ENCODE results near the gene CD38.

Gene CD38

DNA sequence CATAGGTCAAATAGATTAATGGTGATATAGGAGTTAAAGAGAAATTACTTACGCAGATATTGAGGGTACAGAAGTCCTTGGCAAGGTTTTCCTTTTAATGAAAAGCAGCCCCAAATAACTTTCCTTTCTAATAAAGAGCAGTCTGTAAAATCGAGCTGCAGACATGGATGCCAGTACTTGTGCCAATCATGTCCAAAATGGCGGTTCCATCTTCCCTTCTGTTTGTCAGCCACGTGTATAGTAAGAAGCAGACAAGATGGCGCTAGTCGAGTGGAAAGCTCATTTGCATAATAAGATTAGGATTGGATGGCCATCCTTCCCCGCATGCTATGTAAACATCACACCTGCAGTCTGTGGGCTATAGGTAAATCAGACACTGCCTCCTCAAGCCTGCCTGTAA is 92.0 kb downstream of the CD38 start:
- DNase-seq, result no peak

DNA sequence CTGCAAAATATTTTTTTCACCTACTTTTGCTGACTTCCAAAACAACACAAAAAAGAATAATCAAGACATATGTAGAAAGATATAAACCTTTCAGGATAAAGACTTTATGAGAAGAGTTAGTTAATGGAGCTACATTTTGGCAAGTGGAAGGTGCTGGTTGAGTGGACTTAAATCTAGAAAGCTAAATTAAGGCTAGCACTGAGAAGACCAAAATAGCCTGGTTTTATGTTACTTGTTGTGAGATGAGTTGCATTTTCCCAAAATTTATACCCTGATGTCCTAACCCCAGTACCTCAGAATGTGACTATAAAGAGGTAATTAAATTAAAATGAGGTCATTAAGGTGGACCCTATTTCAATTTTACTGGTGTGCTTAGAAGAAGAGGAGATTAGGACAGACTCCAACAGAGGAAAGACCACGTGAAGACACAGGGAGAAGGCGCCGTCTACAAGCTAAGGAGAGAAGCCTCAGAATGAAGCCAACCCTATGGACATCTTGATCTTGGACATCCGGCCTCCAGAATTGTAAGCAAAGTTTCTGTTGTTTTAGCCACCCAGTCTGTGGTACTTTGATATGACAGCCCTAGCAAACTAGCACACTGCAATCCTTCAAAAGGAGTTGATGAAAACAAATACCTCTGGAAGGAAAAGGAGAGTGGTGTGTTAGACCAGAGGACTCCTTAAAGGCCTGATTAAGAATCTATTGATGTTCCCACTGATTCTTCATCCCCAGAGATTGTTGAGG is 93.0 kb downstream of the CD38 start:
- DNase-seq, result no peak

DNA sequence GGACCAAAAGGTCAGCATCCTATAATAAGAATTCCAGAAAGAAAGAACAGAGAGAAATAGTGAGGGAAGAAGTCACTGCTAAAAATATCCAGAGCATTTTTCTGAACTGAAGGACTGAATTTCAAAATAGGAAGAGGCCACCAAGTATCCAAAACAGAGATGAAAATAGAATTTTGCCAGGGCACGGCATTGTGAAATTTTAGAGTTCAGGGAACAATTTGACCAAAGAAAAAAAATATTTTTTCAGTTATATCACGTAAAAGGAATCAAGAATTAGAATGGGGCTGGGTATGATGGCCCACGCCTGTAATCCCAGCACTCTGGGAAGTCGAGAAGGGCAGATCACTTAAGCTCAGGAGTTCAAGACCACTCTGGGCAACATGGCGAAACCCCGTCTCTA is 95.0 kb downstream of the CD38 start:
- no peak for DNase-seq

DNA sequence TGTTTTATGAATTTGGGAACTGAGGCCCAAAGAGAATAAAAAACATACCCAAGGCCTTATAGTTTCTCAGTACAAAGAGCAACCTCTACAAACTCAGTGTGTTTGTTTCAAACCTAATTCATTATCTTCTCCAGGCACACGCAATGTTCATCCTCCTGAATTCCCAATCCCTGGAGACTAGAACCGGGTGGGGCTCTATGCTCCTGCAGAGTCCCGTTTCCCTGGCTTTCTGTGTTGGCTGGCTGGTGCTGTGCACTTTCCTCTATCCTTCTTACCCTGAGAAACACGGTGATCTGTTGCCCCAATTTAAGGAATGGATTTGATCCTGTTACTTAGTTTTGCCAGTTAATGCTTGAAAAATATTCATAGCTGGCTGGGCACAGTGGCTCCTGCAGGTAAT is 96.5 kb downstream of the CD38 start:
- DNase-seq, result no peak

DNA sequence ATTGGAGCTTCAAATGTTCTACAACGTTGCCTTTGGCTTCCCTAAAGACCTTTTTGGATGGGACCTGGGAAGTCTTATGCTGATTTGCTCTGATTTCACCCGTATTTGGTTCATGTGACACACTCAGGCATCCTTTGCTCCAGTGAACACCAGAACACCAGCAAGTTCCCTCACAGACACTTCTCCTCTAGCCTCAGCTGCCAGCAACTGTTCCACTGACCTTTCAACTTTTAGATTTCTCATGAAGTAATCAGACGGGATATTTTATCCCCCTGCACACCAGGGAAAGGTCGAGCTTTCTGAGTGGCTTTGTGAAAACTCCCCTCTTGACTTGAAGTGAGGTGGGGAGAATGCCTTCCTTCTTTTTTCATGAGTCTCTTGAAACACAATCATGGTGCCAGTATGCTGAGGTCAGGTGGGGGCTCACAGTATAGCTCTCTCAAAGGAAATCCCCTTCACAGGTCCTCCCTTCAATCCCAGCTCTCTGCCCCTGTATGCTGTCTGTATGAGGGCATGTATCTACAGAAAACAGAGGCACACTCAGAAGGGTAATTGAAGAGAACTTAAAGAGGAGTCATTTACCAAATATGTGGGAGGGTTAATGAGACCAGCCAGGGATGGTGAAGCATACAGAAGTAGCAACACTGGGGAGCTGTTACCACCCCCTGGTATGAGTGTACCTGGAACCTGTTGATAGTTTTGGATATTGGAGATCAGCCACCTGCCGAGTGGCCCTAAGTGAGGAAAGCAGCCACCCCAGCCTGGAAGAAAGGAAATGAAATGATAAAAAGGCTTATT is 97.7 kb downstream of the CD38 start:
- DNase-seq, result no peak

DNA sequence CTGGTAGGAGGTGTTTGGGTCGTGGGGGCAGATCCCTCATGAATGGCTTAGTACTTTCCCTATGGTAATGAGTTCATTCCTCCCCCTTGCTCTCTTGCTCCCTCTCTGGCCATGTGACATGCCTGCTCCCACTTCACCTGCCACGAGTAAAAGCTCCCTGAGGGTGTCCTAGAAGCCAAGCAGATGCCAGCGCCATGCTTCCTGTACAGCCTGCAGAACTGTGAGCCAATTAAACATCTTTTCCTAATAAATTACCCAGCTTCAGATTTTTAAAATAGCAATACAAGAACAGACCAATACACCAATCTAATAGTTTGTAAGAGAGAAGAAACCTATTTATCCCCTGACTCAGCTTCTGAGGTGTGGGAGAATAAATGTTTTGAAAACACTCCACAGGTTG is 99.9 kb downstream of the CD38 start:
- DNase-seq, result no peak

DNA sequence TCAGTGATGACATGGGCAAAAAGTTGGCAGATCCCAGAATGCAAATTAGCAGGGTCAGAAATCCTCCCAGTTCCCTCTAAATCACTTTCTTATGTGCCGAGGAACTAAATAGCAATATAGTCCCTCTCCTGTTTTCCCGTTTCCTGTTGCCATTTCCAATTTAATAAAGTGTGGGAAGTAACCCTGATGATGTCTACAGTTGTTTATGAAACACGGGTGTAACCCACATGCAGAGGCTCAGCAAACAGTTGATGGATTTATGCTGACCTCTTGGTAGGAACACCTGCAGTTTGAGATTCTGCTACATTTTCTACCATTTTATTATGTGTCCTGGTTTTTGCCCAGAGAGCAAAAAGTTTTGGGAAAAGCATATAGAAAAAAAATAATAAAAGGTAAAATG is 103.7 kb downstream of the CD38 start:
- DNase-seq, result no peak

DNA sequence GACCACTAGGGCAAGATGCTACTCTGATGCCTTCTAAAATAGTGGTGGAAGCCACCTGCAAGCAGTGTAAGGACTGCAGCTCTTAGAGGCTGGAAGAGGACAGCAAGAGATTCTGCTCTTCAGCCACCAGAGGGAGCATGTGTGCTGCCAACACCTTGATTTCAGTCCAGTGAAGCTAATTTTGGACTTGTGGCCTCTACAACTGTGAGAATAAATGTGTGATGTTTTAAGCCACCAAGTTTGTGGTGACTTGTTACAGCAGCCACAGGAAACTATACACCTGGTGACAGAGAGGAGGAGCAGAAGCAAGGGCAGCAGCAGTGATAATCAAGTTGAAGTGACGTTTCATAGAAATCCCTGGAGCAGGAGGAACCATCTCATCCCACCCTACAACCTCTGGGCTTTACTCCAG is 104.6 kb downstream of the CD38 start:
- DNase-seq, result peak; percentile 61 to 64

DNA sequence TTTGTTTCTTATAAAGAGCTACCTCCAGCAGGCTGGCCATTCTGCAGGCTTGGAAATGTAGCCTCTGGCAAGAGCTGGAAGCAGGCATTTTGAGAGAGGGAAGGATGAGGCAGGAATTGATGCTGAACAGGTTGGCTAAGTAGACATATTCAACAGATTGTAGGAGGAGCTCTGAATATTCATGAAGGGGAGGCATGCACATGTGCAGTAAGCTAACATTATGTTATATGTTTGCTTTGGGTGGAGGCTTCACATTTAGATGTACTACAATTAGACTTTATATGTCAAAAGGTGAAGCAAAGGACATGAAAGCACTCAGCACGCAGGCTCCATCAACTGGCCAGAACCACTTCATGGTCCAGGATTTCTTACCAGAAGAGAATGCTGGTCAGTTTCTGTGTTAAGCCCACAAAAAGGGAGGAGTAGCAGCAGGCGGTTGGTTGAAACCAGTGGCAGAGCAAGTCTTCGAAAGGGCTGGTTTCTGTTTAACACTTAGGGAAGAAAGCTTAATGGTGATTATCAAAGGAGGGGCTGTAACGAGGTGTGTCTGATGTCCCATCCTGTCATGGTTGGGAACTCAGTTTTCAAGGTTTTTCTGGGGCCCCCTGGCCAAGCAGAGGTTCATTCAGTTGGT is 105.6 kb downstream of the CD38 start:
- no peak for DNase-seq

DNA sequence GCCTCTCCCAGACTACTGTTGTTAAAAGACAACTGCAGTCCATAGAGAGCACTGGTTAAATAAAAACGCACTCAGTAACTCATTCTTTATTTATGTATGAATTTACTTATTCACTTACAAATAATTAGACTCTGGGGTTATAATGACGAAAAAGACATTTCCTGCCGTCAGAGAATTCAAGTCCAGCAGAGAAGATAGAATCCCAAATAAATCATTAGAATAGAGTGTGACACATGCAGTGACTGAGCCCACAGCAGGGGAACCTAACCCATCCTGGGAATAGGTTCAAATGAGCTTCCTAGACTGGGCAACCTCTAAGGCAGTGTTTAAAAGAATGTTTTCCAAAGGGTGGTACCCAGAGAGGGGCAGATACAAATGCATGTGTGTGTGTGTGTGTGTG is 106.5 kb downstream of the CD38 start:
- no peak for DNase-seq

DNA sequence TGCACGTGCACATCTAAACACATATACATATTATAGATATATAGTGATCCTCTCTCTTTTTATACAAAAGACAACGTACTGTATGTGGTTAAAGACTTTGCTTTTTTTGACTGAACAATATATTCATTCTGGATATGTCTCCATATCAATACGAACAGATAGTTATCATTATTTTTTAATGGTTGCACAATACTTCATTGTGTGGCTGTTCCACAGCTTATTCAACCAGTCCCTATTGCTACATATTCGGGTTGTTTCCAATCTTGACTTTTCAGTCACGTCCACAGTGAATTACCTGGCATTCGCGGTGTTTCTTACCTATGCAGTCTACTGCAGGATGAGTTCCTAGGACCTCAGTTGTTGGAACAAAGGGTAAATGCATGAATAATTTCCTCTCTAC is 107.3 kb downstream of the CD38 start:
- no peak for DNase-seq

DNA sequence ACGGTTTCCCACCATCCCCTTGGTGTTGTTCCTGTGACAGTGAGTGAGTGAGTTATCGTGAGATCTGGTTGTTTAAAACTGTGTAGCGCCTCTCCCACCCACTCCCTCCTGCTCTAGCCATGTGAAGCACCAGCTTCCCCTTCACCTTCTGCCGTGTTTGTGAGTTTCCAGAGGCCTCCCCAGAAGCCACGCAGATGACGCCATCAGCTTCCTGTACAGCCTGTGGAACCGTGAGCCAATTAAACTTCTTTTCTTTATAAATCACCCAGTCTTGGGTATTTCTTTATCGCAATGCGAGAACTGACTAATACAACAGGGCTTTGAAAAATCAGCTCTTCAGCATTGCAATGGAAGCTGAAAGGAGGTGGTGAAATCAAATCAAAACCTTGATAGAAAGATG is 110.4 kb downstream of the CD38 start:
- DNase-seq, result no peak

DNA sequence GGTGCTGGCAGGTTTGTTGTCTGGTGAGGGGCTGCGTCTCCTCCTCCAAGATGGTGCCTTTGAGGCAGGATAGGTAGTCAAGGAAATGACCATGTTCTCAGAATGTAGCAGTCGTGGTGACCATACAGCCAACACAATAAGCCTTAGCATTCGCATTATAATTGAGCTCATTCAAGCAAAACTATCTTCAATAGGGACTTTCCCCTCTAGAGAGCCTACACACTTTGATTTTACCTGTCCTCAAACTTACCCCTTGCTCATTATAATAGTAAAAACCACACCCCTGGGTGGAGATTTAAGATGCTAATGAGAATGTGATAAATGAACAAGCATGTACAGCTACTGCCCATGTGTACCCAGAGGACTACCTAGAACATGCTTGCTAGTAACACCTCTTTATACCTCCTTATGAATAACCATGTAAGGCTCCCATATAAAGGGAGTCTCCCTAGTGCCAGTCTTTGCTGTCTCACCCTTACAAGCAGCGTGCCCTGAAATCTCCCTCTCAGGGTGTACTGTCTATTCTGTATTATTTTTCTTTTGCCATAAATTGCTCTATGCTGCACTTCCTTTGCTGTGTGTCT is 112.2 kb downstream of the CD38 start:
- no peak for DNase-seq

DNA sequence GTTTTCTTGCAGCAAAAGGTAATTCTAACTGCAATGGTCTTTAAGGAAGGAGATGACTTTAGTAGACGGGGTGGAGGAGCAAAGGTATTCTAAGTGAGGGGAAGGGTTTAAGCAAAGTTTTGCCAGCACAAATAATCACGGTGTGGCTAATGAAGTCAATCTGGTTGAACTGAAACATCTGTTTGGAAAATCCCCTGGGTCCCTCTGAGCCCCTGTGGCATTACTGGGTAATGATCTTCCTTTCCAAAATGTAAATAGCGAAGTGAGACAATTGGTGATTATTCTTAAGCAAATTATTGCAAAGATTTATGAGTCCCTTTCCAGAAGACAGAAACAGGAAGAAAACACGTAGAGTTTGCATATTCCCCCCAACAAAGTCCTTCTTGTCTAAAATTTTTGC is 113.2 kb downstream of the CD38 start:
- no peak for DNase-seq

DNA sequence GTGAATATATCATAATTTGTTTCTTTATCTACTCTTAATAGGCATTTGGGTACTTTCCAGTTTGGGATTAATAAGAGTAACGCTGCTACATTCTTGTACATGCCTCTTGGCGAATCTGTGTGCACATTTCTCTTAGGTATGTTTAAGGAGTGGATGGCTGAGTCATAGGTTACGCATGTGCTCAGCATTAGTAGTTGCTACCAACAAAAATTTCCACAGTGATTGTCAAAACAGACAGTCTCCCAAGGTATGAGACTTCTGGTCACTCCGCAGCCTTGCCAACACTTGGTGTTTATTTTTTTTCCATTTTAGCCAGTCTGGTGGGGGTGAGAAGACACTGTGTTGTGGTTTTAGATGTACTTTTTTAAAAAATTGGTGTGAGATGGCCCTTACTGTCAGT is 115.8 kb downstream of the CD38 start:
- DNase-seq, result no peak

DNA sequence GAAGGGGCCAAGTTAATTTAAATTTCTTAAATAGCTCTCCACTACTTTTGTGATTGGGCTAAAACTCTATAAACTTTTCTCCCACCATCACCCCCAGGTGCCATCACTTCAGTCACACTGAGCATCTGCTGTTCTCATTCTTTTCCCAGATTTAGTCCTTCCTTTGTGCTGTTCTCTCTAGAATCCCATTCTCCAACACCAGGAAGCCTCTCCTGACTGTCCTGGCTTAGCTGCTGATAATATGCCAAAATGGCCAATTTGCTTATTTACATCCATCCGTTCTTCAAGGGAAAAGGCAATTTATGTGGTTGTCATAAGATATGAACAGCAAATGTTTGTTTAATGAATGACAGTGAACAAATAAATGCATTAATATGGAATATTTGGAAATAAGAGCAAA is 116.3 kb downstream of the CD38 start:
- DNase-seq, result no peak

DNA sequence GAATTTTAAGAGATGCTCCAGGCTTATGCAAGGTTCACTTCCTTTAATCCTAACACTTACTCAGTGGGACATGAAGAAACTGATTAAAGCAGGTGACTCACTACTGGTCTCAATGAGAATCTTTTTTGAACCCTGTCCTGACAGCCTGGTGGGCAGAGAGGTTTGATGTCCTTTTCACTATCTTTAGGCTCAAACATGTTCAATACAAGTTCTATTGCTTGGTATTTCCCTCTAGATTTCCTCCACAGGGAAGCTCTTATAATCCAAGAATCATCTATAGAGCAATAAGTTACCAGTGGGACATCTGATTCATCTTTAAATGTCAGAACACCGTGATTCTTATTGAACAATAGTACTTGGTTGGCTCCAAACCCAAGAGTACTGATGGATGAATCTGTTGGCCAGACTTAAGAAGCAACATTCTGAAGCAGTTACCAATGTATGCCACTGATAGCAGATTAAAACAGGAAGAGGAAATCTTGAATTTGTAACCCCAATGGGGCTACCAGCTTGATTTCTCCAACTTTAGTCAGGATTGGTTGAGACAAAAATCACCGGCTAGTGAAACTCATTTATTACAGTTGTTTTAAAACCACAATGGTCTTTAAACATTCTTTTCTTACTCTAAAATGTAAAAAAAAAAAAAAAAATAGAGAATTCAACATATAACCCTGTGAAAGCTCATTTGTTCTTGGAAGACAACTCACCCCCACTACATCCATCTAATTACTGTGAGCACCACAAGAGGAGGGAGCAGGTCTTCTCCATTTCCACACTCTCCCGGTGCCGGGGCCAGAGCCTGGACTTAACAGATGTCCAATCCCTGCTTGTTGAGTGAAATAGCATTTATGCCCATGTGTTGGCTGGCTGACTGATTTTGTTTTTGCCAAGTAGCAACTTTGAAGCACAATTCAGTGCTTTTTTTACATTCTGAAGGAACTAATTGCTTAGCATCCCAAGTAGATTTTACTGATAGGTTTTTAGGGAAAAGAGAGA is 117.1 kb downstream of the CD38 start:
- no peak for DNase-seq

DNA sequence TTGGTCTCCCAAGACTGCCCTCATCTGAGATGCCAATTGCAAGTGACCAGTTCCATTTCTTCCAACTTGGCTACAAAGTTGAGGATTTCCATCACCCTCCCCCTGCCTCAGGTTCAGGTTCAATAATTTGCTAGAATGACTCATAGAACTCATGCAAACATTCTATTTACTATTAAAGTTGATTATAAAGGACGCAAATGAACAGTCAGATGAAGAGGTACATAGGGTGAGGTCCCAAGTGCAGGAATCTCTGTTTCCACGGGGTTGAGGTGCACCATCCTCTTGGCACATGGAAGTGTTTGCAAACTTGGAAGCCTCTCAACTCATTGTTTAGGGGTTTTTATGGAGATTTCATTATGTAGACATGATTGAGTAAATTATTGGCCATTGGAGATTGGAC is 119.4 kb downstream of the CD38 start:
- no peak for DNase-seq

DNA sequence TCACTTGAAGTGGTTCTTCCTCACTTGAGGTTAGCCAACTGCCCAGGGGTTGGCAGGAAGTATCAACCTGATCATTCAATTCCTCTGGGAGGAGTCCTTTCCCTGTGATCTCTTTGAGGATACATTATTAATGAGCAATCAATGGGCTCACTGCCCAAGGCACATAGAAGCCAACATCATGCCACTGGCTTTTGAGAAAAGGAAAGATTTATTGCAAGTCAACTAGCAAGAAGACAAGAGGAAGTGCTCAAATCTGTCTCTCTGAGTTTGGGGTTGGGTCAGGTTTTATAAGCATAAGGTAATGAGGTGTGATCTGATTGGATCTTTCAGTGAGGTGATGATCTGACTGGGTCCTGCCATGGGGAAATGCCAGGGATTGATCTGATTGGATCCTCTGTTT is 120.8 kb downstream of the CD38 start:
- no peak for DNase-seq

DNA sequence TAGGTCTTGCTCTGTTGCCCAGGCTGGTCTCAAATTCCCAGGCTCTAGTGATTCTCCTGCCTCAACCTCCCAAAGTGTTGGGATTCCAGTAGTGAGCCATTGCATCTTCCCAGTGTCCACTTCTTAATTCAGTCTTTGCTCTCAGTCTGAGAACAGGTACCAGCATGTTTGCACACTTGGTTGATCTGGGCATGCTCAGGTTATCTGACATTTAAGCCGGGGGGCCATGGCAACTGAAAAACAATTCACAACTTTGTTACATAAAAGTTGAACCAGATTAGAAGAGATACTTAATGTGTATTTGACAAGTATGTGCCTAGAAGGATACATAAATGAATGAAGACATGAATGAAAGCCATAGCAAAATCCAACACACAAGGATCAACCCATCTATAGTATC is 121.4 kb downstream of the CD38 start:
- DNase-seq, result no peak

DNA sequence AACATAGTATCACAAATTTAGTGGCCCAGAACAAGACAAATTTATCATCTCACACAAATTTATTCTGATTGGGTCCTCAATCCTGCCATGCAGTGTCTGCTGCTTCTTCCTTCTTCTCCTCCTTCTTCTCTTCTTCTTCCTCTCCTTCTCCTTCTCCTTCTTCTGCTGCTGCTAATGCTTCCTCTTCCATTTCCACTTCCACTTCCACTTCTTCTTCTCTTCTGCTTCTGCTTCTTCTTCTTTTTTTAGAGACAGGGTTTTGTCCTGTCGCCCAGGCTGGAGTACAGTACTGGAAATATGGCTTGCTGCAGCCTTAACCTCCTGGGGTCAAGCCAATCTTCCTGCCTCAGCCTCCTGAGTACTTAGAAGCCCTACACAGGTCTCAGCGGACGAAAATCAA is 122.9 kb downstream of the CD38 start:
- no peak for DNase-seq

DNA sequence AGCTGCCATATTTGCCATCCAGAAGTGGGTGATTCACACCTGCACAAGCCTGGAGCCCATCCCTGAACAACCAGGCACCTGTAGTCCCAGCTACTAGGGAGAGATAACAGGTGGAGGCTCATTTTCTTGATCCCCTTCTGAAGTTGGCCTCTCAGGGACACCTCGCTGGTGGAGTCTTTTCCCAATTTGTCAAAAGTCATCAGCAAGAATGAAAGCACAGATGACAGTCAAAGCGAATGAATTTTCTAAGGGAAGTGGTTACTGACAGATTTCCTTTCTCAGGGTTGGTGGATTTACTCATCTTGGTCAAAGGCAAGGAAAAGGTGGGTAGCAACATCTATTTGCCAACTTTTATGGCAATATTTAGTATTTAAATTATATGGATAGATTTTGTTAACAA is 123.9 kb downstream of the CD38 start:
- DNase-seq, result no peak

DNA sequence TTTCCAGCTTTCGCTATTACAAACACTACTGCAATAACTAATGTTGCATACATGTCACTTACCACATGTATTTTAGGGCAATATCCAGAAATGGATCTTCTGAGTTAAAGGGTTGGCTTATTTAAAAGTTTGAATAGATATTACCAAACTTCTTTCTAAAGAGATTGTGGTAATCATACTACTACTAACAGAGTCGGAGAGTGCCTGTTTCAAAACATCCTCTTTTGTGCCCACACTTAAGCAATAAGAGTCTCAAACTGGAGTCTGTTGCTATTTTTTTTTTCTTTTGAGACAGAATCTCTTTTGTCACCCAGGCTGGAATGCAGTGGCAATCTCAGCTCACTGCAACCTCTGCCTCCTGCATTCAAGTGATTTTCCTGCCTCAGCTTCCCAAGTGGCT is 124.6 kb downstream of the CD38 start:
- DNase-seq, result no peak
